Measurements from ENCODE around the gene GDPGP1. TPM values are rescaled to one million over a fixed set of nuclear protein-coding genes. Genes with fewer than 3 reads are reported as not detected.

GDPGP1 gene
- total RNA-seq, 1 experiment from 2014 or later = 4.3 TPM

DNA sequence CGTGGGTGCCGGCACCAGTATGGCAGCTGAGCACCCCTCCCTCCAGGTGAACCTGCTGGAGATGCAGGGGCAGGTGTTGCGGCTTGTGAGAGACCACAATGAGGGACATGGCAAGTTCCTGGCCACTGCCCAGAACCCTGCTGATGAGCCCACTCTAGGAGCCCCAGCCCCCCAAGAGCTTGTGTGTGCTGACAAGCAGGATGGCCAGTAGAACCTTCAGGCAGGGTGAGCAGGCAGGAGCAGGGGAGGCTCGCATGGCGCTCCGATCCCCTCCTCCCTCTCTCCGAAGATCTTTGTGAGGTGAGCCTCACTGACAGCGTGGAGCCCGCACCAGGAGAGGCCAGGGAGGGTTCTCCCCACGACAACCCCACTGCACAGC, 61.2 kb downstream of the GDPGP1 start:
- H3K27ac ChIP-seq = no peak overlapping the region
- no peaks in the 10 kb centered on the region for H3K9me3 ChIP-seq (replicated peaks)
- no peaks in the 10 kb centered on the region for H3K36me3 ChIP-seq
- no peak overlapping the region for H3K4me3 ChIP-seq
- no peaks in the 10 kb centered on the region for H3K4me1 ChIP-seq (replicated peaks)
- H3K27me3 ChIP-seq (replicated peaks) = no peaks in the 10 kb centered on the region
- no peak for DNase-seq (ENCODE audit: low read depth in 1 of 2, low spot score in 2 of 2)

Other genes starting within 250 kb of the GDPGP1 start
- 2.4 and 7.3 TPM in 2 replicates for gene ZNF710, start 232.9 kb upstream of the GDPGP1 start, total RNA-seq (2014; rRNA removed; shearing (Covaris generic))
- gene IDH2, start 131.7 kb upstream of the GDPGP1 start, total RNA-seq (2014; rRNA removed; shearing (Covaris generic)) = 45.0 and 66.6 TPM in 2 replicates
- 5.6 and 17.8 TPM in 2 replicates for gene SEMA4B, start 32.9 kb upstream of the GDPGP1 start, total RNA-seq (2014; rRNA removed; shearing (Covaris generic))
- gene CIB1, start 268 bp upstream of the GDPGP1 start, total RNA-seq (2014; rRNA removed; shearing (Covaris generic)) = 30.1 and 36.8 TPM in 2 replicates
- not detected in 2 replicates for gene TTLL13, start 15.3 kb downstream of the GDPGP1 start, total RNA-seq (2014; rRNA removed; shearing (Covaris generic))
- 138 and 157 TPM in 2 replicates for gene NGRN, start 31.5 kb downstream of the GDPGP1 start, total RNA-seq (2014; rRNA removed; shearing (Covaris generic))
- gene ZNF774, start 118.1 kb downstream of the GDPGP1 start, total RNA-seq (2014; rRNA removed; shearing (Covaris generic)) = 0.66 and 4.1 TPM in 2 replicates
- gene IQGAP1, start 154.0 kb downstream of the GDPGP1 start, total RNA-seq (2014; rRNA removed; shearing (Covaris generic)) = 163 and 235 TPM in 2 replicates

Data from SJSA1 (cell line).